ENCODE results near the gene PIBF1.

- TF ChIP-seq CTCF (IDR thresholded peaks at IDR 0.05; ENCODE audit: borderline replicate concordance, extremely low read depth, low read length, poor library complexity, severe bottlenecking) (no peak), EZH2 (IDR thresholded peaks at IDR 0.05; ENCODE audit: borderline replicate concordance, low read depth, low read length, severe bottlenecking) (no peak)
These were observed 259.1 kb downstream of the PIBF1 start for GRCh38 chr13:73040968-73041596.

All from DND-41 (cell line).